Measurements from ENCODE around the gene SEMA3F.

The SEMA3F gene

GRCh38 chr3:50155891-50156290, 767 bp downstream of the SEMA3F start:
- DNase-seq (ENCODE audit: low read depth in 2 of 2): no peak

GRCh38 chr3:50156549-50157493, 1.7 kb downstream of the SEMA3F start:
- no peak for DNase-seq (ENCODE audit: low read depth in 2 of 2)

DNA sequence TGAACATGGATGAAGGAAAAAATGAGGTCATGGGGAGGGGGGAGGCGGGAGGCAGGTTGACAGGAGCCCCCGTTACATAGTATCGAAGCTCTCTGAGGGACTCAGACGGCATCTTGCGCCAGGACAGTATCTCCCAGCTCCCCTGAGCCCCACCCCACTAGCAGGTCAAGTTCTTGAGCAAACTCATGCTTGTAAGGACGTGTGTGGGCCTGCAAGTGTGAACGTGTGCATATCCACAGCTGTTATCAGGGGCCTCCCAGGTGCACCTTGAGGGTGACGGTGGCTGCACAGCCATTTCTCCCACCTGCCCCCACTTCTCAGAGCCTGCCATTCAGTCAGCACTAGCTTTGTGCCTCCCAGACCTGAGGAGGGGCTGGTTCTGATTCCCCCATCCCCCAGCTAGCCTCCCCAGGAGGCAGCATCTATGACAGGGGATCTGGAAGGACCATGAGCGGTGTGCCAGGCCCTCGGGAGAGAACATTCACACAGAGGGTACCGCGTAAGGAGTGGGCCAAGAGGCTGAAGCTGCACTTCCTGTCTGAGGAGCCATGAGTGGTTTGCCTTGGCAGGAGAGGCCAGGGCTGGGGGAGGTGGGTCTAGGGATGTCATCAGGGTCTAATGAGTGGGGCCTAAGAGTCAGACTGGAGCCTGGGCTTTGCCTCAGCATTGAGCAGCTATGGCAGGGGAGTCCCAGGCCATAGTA, 2.9 kb downstream of the SEMA3F start:
- no peak for DNase-seq (ENCODE audit: low read depth in 2 of 2)

DNA sequence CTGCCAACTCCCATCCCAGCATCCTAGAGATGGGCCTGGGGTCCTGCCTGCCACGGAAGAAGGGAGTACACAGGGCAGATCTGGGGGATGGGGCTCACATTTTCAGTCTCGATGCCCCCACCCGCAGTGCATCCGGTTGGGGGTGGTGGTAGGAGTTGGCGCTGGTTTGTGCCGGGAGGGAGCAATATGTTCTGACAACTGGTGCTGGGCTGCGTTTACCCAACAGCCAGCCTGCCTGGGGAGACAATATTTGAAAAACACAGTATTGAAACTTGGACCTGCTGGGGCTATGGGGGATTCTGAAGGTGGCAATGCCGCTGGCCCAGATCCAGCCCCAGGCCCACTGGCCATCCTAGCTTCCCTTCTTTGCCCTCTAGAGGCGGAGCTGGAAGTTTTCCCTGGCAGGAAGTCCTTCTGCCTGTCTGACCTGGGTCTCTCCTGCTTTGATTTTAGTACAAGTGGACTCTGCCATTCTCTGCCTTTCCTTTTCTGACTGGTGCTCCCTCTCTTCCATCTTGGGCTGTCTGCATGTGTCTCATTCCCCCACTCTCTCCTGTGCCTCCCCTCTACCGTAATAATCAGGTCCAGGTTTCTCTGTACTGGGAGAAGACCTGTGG, 3.5 kb downstream of the SEMA3F start:
- no peak for DNase-seq (ENCODE audit: low read depth in 2 of 2)

DNA sequence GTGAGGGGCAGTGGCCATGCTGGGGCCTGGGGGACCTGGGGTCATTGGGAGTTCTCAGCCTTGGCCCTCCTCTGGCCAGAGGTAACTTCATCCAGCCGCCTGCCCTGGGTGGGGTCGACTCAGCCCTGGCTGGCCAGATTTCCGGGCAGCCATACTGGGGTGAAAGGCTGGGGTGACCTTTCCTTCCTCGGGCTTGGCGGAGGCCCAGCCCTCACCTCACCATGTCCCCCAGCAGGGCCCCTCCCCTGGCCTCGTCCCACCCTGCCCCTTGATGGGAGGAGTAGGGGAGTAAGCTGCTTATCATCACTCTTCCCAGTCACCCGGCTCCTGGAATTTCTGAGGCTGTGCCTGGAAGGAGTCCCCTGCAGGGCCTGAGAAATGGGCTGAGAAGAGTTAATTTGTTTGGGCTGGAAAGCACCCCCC, 5.4 kb downstream of the SEMA3F start:
- no peak for DNase-seq (ENCODE audit: low read depth in 2 of 2)

GRCh38 chr3:50161320-50161719, 6.2 kb downstream of the SEMA3F start:
- no peak for DNase-seq (ENCODE audit: low read depth in 2 of 2)

- DNase-seq (ENCODE audit: low read depth in 2 of 2): no peak
These were observed 7.1 kb downstream of the SEMA3F start for GRCh38 chr3:50162034-50162883.

DNA sequence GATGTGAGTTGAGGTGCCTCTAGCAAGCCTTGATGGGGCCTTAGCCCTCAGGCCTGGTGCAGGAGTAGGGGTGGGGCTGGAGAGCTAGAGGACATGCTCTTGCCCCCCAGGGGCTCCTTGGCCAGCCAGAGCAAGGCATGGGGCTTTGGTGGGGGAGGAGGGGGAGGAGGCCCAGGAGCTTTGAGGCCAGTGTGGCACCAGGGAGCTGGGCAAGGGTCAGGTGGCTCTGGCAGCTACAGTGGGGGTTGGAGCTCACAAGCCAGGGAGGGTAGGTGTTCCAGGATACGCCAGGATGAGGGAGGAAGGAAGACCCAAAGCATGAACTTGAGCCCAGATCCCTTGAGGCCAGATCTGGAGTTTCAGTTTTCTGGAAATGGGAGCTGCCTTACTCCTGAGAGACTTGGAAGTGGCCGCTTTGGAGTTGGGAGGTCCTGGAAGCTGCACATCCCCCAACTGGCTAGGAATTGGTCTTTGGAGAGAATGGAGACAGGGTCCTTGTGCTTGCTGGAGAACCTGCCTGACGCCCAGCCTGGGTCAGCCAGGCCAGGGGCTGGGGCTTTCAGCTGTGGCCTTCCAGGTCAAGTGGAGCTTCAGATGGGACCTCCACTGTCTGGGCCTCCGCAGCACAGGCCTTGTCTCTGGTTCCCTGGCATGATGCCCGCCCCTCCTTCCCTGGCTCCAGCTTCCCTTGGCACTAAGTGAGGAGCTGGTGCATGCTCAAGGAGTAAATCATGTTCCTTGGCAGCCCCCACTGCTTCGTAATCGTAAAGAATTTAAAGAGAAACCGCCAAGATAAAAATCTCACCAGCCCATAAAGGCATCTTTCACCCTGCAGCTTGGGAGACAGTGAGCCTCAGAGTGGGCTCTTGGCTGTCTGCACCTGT, 8.7 kb downstream of the SEMA3F start:
- no peak for DNase-seq (ENCODE audit: low read depth in 2 of 2)

DNA sequence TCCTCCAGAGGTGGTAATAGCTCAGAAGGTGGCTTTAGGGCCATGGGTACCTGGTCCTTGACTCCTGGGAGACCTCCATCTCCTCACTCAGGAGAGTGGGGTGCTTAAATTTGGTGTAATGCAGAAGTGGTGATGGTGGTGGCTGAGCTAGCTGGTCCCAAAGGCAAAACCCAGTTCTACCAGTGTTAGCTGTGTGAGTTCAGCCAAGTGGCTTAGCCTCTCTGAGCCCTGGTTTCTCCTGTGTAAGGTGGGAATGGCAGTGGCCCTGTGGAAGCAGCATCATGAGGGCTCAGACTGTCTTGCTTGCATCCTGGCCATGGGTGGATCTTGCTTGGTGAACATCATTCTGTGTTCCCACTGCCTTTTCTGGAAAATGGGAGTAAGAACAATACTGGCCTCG, 9.4 kb downstream of the SEMA3F start:
- no peak for DNase-seq (ENCODE audit: low read depth in 2 of 2)

- no peak for DNase-seq (ENCODE audit: low read depth in 2 of 2)
These were observed 10.1 kb downstream of the SEMA3F start for GRCh38 chr3:50164984-50165909.

GRCh38 chr3:50165910-50166538, 10.9 kb downstream of the SEMA3F start:
- DNase-seq (ENCODE audit: low read depth in 2 of 2): no peak

DNA sequence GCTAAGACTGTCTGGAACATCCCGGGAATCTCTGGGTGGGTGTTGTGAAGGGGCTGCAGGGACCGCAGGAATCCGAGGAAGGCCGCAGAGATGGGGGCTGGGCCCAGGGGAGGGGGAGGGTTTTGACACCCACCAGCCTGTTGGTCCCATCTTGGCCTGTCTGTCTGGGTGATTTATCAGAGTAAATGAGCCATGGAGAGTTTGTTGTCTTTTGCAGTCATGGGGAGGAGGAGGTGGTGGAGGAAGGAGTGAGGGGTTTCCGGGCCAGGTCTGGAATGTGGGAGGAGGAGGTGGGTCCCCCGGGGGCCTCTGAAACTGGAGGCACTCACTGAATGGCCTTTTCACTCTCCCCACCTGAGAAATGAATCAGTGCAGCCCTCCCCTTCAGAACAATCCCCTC, 11.5 kb downstream of the SEMA3F start:
- no peak for DNase-seq (ENCODE audit: low read depth in 2 of 2)

- DNase-seq (ENCODE audit: low read depth in 2 of 2): no peak
These were observed 12.1 kb downstream of the SEMA3F start for GRCh38 chr3:50167069-50167840.

- DNase-seq (ENCODE audit: low read depth in 2 of 2): no peak
These were observed 12.7 kb downstream of the SEMA3F start for GRCh38 chr3:50167841-50168209.

GRCh38 chr3:50168388-50168787, 13.3 kb downstream of the SEMA3F start:
- no peak for DNase-seq (ENCODE audit: low read depth in 2 of 2)

DNA sequence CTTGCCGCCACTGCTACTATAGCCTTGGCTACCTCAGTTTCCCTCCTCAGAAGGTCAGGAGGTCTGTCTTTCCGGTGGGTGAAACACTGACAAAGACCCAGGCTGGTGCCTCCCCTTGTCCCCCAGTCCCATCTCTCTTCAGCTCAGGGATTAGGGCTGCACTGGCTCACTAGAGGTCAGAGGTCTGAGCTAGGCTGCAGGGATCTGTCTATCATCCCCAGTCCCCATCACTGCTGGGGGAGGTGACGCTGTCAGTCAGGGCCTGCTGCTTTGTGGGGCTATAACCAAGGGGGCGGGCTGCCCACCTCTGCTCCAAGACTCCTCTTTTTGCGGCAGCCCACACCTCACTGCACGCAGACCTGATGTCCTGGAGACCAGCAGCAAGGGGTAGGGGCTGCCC, 13.7 kb downstream of the SEMA3F start:
- no peak for DNase-seq (ENCODE audit: low read depth in 2 of 2)

DNA sequence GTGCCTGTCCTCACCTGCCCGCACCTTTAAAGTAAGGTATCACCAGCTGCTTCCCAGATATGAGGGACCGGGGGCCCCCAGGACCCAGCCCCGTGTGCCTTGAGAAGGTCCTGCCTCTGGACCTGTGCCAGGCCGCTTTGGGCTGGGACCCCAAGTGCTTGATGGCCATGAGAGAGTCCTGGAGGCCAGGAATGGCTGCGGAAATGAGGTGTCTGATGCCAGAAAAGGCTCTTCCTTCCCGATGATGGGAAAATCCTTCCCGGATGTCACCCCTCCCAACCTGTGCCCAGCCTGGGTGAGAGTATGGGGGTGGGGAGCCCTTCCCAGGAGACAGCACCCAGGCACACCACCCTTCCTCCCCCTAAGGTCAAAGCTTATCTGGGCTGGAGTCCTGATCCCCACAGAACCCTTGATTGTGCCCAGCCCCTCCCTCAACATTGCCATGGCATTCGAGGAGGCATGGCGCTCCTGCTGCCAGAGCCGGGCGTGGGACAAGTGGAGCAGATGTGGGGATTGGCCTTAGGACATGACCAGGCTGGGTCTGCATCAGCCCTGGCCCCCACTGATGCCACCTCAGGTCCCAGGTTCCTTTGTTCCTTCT, 14.2 kb downstream of the SEMA3F start:
- no peak for DNase-seq (ENCODE audit: low read depth in 2 of 2)

DNA sequence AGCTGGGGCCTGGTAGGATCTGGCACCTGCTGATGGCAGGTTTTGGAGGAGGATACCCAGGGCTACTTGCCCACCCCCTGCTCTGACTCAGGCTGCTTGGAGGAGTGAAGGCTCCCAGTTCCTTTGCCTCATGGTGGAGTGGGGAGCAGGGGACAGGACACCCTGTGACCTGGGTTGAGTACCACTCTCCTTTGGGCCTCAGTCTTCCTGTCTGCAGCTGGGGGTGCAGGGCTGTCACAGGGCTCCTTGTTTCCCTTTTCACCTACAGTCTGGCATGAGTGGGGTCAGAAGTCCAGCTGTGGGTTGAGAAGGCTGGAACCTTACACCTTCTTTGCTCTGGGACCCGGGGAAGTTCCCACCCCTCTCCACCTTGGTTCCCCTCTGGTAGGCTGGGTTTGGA, 14.7 kb downstream of the SEMA3F start:
- DNase-seq (ENCODE audit: low read depth in 2 of 2): no peak

All from stimulated activated CD8-positive, alpha-beta memory T cell treated with anti-CD3 and anti-CD28 coated beads, Interleukin-7, amount 100 ng/mL, for 4 hours (primary cell).